Esophagus muscularis mucosa (tissue), 4 donors: Measurements from ENCODE around the gene MTG2. TPM values are rescaled to one million over a fixed set of nuclear protein-coding genes. Genes with fewer than 3 reads are reported as not detected.

Source experiments
- DNase-seq: peaks from one replicate; pipeline ENCODE4 v3.0.0-alpha.2; 2017; ENCODE audit errors: extremely low spot score
- H3K27ac ChIP-seq, 4 donors: fragments of 200-600 bp; sonication (generic); replicated peaks in 1 of 4; 1 replicate in 3 of 4; 2 replicates in 1 of 4; pipeline ENCODE4 v1.5.1; 2016 to 2019; ENCODE audit warnings: mild to moderate bottlenecking in 1 of 4
- H3K27me3 ChIP-seq, 4 donors: fragments of 200-600 bp; sonication (generic); one replicate each; pipeline versions ENCODE4 v1.5.1 to v1.6.0; 2016 to 2019
- H3K36me3 ChIP-seq, 4 donors: fragments of 200-600 bp; sonication (generic); one replicate each; pipeline ENCODE4 v1.5.1; 2016 to 2019
- H3K4me1 ChIP-seq, 4 donors: fragments of 200-600 bp; sonication (generic); one replicate each; pipeline ENCODE4 v1.5.1; 2016 to 2019
- H3K4me3 ChIP-seq, 4 donors: fragments of 200-600 bp; sonication (generic); 1 replicate in 2 of 4; 2 replicates in 2 of 4; pipeline ENCODE4 v1.5.1; 2016 to 2019; ENCODE audit warnings: mild to moderate bottlenecking in 4 of 4, moderate library complexity in 1 of 4
- H3K9me3 ChIP-seq, 4 donors: fragments of 200-600 bp; sonication (generic); 1 replicate in 3 of 4; 2 replicates in 1 of 4; pipeline ENCODE4 v1.5.1; 2016 to 2019
- CTCF ChIP-seq, 3 experiments: fragments of 200-600 bp in 2 of 3; fragments of 450-650 bp in 1 of 3; sonication (generic) in 2 of 3; IDR thresholded peaks; one replicate each; pipeline ENCODE4 v1.5.1; 2017 to 2019; ENCODE audit warnings: antibody characterized with exemption in 3 of 3, mild to moderate bottlenecking in 2 of 3, moderate library complexity in 1 of 3
- EP300 ChIP-seq: sonication (generic); formaldehyde crosslinking; IDR thresholded peaks from one replicate; pipeline ENCODE4 v1.6.1; 2017; ENCODE audit warnings: antibody characterized with exemption
- POLR2A ChIP-seq: fragments of 450-650 bp; IDR thresholded peaks from one replicate; pipeline ENCODE4 v1.6.1; 2017; ENCODE audit warnings: antibody characterized with exemption, moderate library complexity, mild to moderate bottlenecking, low read depth
- POLR2AphosphoS5 ChIP-seq, 2 donors: sonication (generic); formaldehyde crosslinking; IDR thresholded peaks; one replicate each; pipeline ENCODE4 v1.6.1; 2017; ENCODE audit warnings: antibody characterized with exemption in 2 of 2
- WGBS: methylation state at CpG from one replicate; pipeline ENCODE4 v1.1.5; 2018; 5-methylcytosine and 5-hydroxymethylcytosine counted together
- intact Hi-C: fragments of 100-400 bp; cut with DNase I; formaldehyde crosslinking; loops from one replicate; pipeline ENCODE4 v1.15.1; 2023
- total RNA-seq, 4 donors: library from RNA; depleted of rRNA; stranded (reverse); fragments of >200 nt; gene quantifications; one replicate each; pipeline versions ENCODE4 v1.1.0 to v1.2.1, GENCODE V29; 2016

Gene MTG2
- total RNA-seq, 4 donors from 2014 or later = 21.6 to 26.5 (median 26.0) TPM

- TF ChIP-seq POLR2A (no peak), CTCF (IDR thresholded peaks at IDR 0.05) (no peak), POLR2AphosphoS5 (IDR thresholded peaks at IDR 0.05) (no peak), EP300 (no peak)
- Histone ChIP-seq H3K4me1 (peaks cover 11 to 25% (median 17%) of the 10 kb centered on the region in 4 donors), H3K27ac (no peak overlapping the region), H3K4me3 (no peak overlapping the region), H3K9me3 (no peaks in the 10 kb centered on the region), H3K27me3 (no peaks in the 10 kb centered on the region), H3K36me3 (peaks cover 2 to 53% (median 31%) of the 10 kb centered on the region in 4 donors)
- intact Hi-C loops = loop anchor here (5.0 kb wide), 1 partner anchor 143 kb away; no protein-coding TSS in a partner anchor
- no peak for DNase-seq
- whole genome bisulfite sequencing = 93% methylated on average over 29 of the region's 29 CpGs
These were observed 27.2 kb upstream of the MTG2 start for GRCh38 chr20:62155428-62156253.

GRCh38 chr20:62156254-62156556 lies 26.6 kb upstream of the MTG2 start:
- H3K4me1 ChIP-seq = peaks cover 11 to 20% (median 15%) of the 10 kb centered on the region in 4 donors
- no peak for TF ChIP-seq POLR2A
- no peak for TF ChIP-seq CTCF (IDR thresholded peaks at IDR 0.05)
- TF ChIP-seq EP300 = no peak
- no peak for TF ChIP-seq POLR2AphosphoS5 (IDR thresholded peaks at IDR 0.05)
- peaks cover 7 to 59% (median 37%) of the 10 kb centered on the region in 4 donors for H3K36me3 ChIP-seq
- no peak overlapping the region for H3K4me3 ChIP-seq
- no peaks in the 10 kb centered on the region for H3K27me3 ChIP-seq
- DNase-seq = no peak
- intact Hi-C loops = loop anchor here (5.0 kb wide), 1 partner anchor 144 kb away; no protein-coding TSS in a partner anchor
- no peaks in the 10 kb centered on the region for H3K9me3 ChIP-seq
- WGBS = 94% methylated on average over 3 of the region's 3 CpGs
- H3K27ac ChIP-seq = no peak overlapping the region

- H3K4me1 ChIP-seq = peaks cover 11 to 18% (median 14%) of the 10 kb centered on the region in 4 donors
- no peak overlapping the region for H3K27ac ChIP-seq
- intact Hi-C loops = loop anchor here (5.0 kb wide), 1 partner anchor 144 kb away; no protein-coding TSS in a partner anchor
- no peaks in the 10 kb centered on the region for H3K9me3 ChIP-seq
- 51% methylated on average over 13 of the region's 24 CpGs for WGBS
- peaks cover 13 to 65% (median 43%) of the 10 kb centered on the region in 4 donors for H3K36me3 ChIP-seq
- H3K4me3 ChIP-seq = no peak overlapping the region
- no peaks in the 10 kb centered on the region for H3K27me3 ChIP-seq
- TF ChIP-seq POLR2A = no peak
- peak; percentile 46 to 75 (median 53) for TF ChIP-seq CTCF (IDR thresholded peaks at IDR 0.05)
- DNase-seq = no peak
These were observed 26.0 kb upstream of the MTG2 start for GRCh38 chr20:62156592-62157386.

- Histone ChIP-seq H3K9me3 (no peaks in the 10 kb centered on the region), H3K27ac (no peak overlapping the region), H3K27me3 (no peaks in the 10 kb centered on the region), H3K4me1 (peaks cover 11 to 18% (median 14%) of the 10 kb centered on the region in 4 donors), H3K4me3 (no peak overlapping the region), H3K36me3 (peaks cover 18 to 67% (median 47%) of the 10 kb centered on the region in 4 donors)
- WGBS = 79% methylated on average over 12 of the region's 25 CpGs
- TF ChIP-seq POLR2A (no peak), EP300 (no peak), POLR2AphosphoS5 (IDR thresholded peaks at IDR 0.05) (no peak), CTCF (IDR thresholded peaks at IDR 0.05) (no peak)
- DNase-seq = no peak
- intact Hi-C loops = loop anchor here (5.0 kb wide), 1 partner anchor 145 kb away; no protein-coding TSS in a partner anchor
These were observed 25.3 kb upstream of the MTG2 start for GRCh38 chr20:62157387-62158087.
